Measurements from ENCODE around the gene SLC2A6.

Gene SLC2A6

GRCh38 chr9:133439337-133439736, 39.6 kb downstream of the SLC2A6 start:
- DNase-seq (ENCODE audit: low read depth): no peak

GRCh38 chr9:133437753-133438531, 41.0 kb downstream of the SLC2A6 start:
- no peak for DNase-seq (ENCODE audit: low read depth)

GRCh38 chr9:133436681-133437080, 42.2 kb downstream of the SLC2A6 start:
- no peak for DNase-seq (ENCODE audit: low read depth)

GRCh38 chr9:133433351-133433843, 45.5 kb downstream of the SLC2A6 start:
- DNase-seq (ENCODE audit: low read depth): no peak

GRCh38 chr9:133430244-133430643, 48.7 kb downstream of the SLC2A6 start:
- no peak for DNase-seq (ENCODE audit: low read depth)

- no peak for DNase-seq (ENCODE audit: low read depth)
These were observed 49.2 kb downstream of the SLC2A6 start for GRCh38 chr9:133429641-133430161.

GRCh38 chr9:133429214-133429613, 49.7 kb downstream of the SLC2A6 start:
- no peak for DNase-seq (ENCODE audit: low read depth)

- DNase-seq (ENCODE audit: low read depth): no peak
These were observed 50.2 kb downstream of the SLC2A6 start for GRCh38 chr9:133428617-133429101.

GRCh38 chr9:133427658-133428348, 51.1 kb downstream of the SLC2A6 start:
- DNase-seq (ENCODE audit: low read depth): no peak

- DNase-seq (ENCODE audit: low read depth): no peak
These were observed 52.9 kb downstream of the SLC2A6 start for GRCh38 chr9:133426011-133426410.

- DNase-seq (ENCODE audit: low read depth): no peak
These were observed 53.8 kb downstream of the SLC2A6 start for GRCh38 chr9:133425049-133425632.

- DNase-seq (ENCODE audit: low read depth): no peak
These were observed 54.7 kb downstream of the SLC2A6 start for GRCh38 chr9:133424187-133424586.

GRCh38 chr9:133423216-133423615, 55.7 kb downstream of the SLC2A6 start:
- DNase-seq (ENCODE audit: low read depth): no peak

- no peak for DNase-seq (ENCODE audit: low read depth)
These were observed 57.0 kb downstream of the SLC2A6 start, which contains the start of gene ADAMTS13 for GRCh38 chr9:133421615-133422542. Gene ADAMTS13, plus strand, starts transcription at chr9:133422367. Its CDS starts 77 bp downstream, at chr9:133422444.

Measured in GM04504 (cell line).